Amniotic epithelial cell (primary cell): ENCODE results near the gene MRPS21.

ENCODE experiments used
- DNase-seq: peaks from one replicate; pipeline ENCODE4 v3.0.0-alpha.2; 2010; ENCODE audit warnings: low read depth

The MRPS21 gene

GRCh38 chr1:150293433-150294253 is at the start of gene MRPS21:
MRPS21 (plus strand) TSS chr1:150293861; CDS start chr1:150294367, 506 bp downstream.
- DNase-seq = peak; percentile 89

DNA sequence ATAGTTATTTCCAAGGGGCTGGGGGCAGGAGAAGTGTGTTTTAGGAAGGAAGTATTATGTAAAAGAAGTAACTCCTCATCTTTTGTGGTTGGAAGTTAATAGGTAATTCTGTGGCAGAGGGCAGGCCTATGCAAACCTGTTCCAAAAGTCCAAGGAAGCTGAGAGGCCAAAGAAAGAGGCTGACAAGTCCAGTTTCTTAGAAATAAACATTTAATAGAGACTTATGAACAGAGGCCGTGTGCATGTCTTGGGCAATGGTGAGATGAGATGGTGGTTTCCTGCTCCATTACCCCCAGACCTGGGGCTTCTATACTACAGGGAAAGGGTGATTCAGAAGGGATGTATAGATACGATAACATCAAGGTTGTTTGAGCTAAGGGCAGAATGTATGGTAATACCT is 43.7 kb upstream of the MRPS21 start:
- DNase-seq = no peak

- no peak for DNase-seq
Measured at GRCh38 chr1:150256198-150256553, 37.5 kb upstream of the MRPS21 start.

- DNase-seq = peak; percentile 22
Measured at GRCh38 chr1:150256554-150257341, 36.9 kb upstream of the MRPS21 start.

- no peak for DNase-seq
Measured at GRCh38 chr1:150257624-150258585, 35.8 kb upstream of the MRPS21 start, which contains the start of gene CA14. CA14 (plus strand) TSS chr1:150257774; CDS start chr1:150258129, 355 bp downstream.

- DNase-seq = no peak
Measured at GRCh38 chr1:150259217-150259616, 34.4 kb upstream of the MRPS21 start.

DNA sequence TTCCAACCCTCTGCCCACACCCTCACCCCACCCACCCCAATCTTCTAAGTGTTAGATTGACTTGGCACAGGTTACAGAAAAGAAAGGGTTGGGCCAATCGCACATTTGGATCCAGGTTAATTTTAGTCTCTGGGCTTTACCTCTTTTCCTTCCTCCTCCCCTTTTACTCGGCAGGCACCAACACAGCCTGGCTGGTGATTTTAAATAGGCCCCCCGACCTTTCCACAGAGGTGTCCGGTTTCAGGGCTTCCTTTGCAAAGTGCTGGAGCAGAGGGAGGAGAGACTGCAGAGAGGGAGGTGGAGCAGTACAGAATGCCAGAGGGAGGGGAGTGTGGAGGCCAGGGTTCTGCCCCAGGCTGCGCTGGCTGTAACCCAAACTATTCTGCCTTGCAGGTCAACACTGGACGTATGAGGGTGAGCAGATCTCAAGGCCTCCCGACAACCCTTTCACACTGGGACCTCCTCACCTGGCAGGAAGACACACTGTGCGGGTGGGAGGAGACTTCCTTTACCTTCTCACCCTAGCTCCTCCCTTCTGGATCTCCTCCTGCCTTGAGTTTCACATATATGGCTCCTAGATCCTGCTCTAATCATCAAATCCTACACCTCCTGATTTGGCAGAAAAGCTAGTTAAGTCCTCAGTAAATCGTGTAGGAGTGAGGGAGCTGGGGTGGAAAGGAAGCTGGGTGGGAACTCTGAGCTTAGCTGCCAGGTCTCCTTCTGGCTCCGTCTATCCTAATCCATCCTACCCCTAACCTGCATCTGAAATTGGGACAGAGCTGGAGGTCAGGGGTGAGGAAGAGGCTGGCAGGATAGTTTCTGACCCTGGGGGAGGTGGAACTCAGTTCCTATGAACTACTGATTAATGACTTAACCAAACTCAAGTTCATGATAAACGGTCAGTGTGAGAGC is 33.6 kb upstream of the MRPS21 start:
- DNase-seq = peak; percentile 23

GRCh38 chr1:150261367-150261766 is 32.3 kb upstream of the MRPS21 start:
- DNase-seq = no peak

GRCh38 chr1:150262388-150263320 is 31.0 kb upstream of the MRPS21 start:
- no peak for DNase-seq

DNA sequence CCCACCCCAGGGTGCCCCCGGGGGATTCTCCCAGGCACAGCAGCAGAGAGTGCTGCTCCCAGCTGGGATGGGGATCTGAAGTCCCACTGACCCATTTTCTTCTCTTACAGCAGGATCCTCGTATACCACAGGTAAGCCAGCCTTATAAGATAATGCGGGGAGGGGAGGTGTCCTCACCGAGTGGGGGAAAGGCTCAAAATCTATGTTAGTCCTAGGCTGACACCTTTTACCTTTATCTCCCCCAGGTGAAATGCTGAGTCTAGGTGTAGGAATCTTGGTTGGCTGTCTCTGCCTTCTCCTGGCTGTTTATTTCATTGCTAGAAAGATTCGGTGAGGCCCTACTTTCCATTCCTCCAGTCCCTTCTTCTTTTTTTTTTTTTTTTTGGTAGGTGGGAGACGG is 30.1 kb upstream of the MRPS21 start:
- DNase-seq = no peak

- DNase-seq = no peak
Measured at GRCh38 chr1:150267896-150268295, 25.8 kb upstream of the MRPS21 start.

- peak; percentile 51 for DNase-seq
Measured at GRCh38 chr1:150268340-150268704, 25.3 kb upstream of the MRPS21 start.

- DNase-seq = peak; percentile 96
Measured at GRCh38 chr1:150268705-150269403, 24.8 kb upstream of the MRPS21 start, which contains the start of gene APH1A. APH1A (minus strand) TSS chr1:150269016; CDS start chr1:150268810, 206 bp downstream.

DNA sequence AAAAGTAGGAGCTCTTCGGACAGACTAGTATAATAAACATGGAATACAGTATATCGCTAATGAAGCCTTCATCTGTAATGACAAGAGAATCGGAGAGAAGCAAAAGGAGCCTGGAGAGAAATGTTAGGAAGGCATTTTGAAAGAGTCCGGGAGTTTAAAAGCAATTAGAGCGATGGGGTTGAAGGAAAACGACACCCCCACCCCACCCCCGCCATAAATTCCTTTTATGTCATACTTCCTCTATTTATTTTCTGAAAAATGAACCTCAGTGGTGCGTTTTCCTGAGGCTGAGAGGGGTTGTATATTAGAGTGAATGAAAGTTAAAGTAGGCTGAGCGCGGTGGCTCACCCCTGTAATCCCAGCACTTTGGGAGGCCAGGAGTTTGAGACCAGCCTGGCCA is 24.2 kb upstream of the MRPS21 start:
- DNase-seq = no peak

DNA sequence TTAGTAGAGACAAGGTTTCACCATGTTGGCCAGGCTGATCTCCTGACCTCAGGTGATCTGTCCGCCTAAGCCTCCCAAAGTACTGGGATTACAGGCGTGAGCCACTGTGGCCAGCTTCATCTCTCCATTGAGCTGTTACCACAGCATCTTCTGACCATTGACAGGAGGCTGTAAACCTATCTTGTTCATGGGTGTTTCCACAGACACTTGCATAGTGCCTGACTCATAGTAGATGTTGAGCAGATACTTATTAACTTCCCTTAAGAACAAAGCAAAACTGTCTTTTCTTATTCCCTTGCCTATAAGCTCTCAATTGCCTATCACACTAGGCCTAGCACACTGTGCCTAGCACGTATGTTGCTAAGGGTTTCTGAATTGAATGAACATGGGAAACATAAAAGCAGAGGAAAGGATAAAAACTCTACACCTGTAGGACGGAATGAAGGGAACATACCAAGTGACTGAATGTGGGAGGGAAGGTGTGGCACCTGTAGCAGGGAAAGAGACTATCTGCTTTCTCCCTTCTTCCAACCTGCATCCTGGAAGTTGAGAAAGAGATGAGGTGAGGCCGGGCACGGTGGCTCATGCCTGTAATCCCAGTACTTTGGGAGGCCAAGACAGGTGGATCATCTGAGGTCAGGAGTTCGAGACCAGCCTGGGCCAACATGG is 22.2 kb upstream of the MRPS21 start:
- DNase-seq = no peak

DNA sequence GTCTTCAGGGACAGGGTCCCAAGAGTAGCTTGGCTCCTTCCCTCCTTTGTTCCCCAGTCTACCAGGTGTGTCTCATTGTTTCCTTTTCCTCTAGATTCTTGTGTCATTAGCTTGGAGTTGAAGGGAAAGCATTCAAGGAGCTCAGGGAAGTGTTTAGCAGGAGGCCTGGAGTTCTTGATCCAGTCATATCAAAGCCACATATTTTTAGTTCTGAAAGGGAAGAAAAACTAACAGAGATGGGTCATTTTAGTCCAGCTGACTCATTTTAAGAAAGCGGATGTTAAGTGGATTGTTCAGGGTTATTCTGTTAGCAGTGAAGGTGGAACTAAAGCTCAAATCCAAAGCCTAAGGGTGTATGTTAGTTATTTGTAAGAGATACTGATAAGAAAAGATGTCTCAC is 20.4 kb upstream of the MRPS21 start:
- no peak for DNase-seq

DNA sequence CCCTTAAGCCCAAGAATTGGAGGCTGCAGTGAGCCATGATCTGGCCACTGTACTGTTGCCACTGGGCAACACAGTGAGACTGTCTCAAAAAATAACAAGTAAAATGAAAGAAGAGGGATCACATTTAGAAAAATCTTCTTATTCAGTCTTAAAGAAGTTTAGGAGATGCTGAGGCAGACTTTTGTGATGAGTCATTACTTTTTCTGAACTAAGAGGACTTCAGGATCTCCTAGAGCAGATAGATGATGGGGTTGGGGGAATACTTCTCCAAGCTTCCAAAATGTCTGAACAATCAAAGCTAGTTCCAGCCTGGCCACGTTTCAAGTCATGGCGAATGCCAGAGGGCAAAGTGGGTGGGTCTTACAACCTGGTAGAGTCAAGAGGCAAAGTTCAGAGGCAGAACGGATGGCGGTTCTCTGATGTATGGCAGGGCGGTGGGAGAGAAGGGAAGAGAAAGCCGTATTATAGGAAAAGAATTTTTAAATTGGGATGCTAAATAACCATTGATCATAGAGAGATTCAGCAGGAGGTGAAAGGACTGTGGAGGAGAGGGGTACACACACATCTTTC is 13.4 kb upstream of the MRPS21 start:
- no peak for DNase-seq

DNA sequence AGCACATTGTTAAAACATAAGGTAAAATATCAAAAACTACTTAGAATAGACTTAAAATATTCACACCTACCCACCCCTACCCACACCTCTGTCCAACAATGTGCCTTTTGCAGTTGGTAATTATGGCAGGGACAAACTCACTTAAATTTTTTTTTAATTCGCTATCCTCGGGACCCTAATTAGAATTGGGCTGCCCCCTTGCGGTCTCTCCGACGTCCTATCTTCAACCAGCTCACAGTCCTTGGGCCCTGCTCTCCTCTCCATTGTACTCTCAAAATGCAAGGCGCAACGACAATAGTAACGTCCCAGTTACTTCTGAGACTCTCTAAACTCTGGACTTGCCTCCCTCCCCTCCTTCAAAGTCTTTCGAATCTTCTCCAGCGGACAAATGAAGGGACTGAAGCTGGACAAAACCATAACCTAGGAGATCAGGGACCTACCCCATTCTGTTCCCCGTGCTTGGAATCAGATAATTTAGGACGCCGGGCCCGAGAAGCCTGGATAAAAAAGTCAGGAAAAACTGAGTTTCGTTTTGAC is 12.4 kb upstream of the MRPS21 start:
- peak; percentile 49 for DNase-seq
